Activated naive CD4-positive, alpha-beta T cell treated with anti-CD3 and anti-CD28 coated beads, Interleukin-2, amount 10 ng/mL, durations not matched to agents 7 days and 5 days (primary cell): ENCODE data around the gene SUSD1.
"Not testable (repeated sequence)": the region's sequence is repeated elsewhere in the genome, so short reads cannot be mapped to it uniquely, and the experiment has no call there.

Source experiments
- CTCF ChIA-PET: fragments of 350-600 bp; sonication (Branson Sonifier 250); formaldehyde crosslinking; loops from one replicate; lab custom pipeline; 2021; ENCODE audit warnings: antibody characterized with exemption; lab: Charles Lee
- DNase-seq: peaks from one replicate; pipeline ENCODE4 v3.0.0-alpha.2; 2020
- H3K27ac Mint-ChIP-seq: one replicate; pipeline ENCODE4 v1.8.0; 2021; ENCODE audit warnings: mild to moderate bottlenecking, moderate library complexity, mixed read lengths
- H3K27me3 Mint-ChIP-seq: one replicate; pipeline ENCODE4 v1.8.0; 2021; ENCODE audit warnings: mild to moderate bottlenecking, mixed read lengths
- H3K36me3 Mint-ChIP-seq: one replicate; pipeline ENCODE4 v1.8.0; 2021; ENCODE audit warnings: mixed read lengths
- H3K4me1 Mint-ChIP-seq: one replicate; pipeline ENCODE4 v1.8.0; 2021; ENCODE audit warnings: mixed read lengths
- H3K4me3 Mint-ChIP-seq: one replicate; pipeline ENCODE4 v1.8.0; 2021; ENCODE audit warnings: mild to moderate bottlenecking, moderate library complexity, mixed read lengths
- H3K9me3 Mint-ChIP-seq: one replicate; pipeline ENCODE4 v1.8.0; 2021; ENCODE audit warnings: mixed read lengths

SUSD1 gene

GRCh38 chr9:112162621-112163413, 12.3 kb downstream of the SUSD1 start:
- no peaks in the 10 kb centered on the region for H3K9me3 Mint-ChIP-seq
- peaks cover 20% of the 10 kb centered on the region for H3K4me1 Mint-ChIP-seq
- CTCF ChIA-PET, result interaction anchor here (0.7 kb wide), 1 partner anchor 199 kb away, joined by 3 read pairs; no protein-coding TSS in a partner anchor
- no peaks in the 10 kb centered on the region for H3K27me3 Mint-ChIP-seq
- no peak overlapping the region for H3K27ac Mint-ChIP-seq
- H3K4me3 Mint-ChIP-seq, result no peak overlapping the region
- H3K36me3 Mint-ChIP-seq, result peaks cover 8% of the 10 kb centered on the region
- no peak for DNase-seq

- Mint-ChIP-seq H3K4me1 (no peaks in the 10 kb centered on the region), H3K36me3 (peaks cover 12% of the 10 kb centered on the region), H3K9me3 (no peaks in the 10 kb centered on the region), H3K27me3 (no peaks in the 10 kb centered on the region), H3K4me3 (no peak overlapping the region), H3K27ac (no peak overlapping the region)
- no peak for DNase-seq
- CTCF ChIA-PET, result no interaction called here
Measured at GRCh38 chr9:112159781-112160180, 15.3 kb downstream of the SUSD1 start.

DNA sequence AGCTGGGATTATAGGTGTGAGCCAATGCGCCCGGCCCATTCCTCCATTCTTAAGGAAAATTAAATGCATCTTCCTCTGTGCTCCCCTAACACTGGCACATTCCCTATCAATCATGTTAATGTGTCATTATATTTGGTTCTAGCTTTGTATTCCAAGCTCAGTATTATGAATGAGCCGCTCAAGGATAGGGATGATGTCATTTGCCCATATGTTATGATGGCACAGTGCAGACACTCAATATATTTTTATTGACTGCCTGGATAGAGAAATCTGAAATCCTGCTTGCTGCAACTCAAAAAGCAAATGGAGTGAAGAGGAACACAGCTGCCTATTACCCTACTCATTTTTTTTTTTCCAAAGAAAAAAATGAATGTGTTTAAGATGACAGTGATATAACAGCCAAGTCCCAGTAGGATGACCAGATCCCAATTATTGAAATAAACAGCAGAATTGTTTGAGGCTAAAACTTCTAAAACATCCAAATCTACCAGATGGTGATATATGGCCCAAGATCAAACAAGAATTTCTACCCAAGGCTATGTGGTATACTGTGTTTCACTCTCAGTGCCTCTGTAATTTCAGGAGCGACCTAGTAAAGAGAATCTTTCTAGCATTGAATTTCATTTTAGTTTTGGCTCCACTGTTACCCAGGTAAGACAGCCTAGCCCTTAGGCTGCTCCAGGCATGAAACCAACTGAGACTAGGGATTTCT, 16.3 kb downstream of the SUSD1 start:
- peaks cover 14% of the 10 kb centered on the region for H3K36me3 Mint-ChIP-seq
- no peaks in the 10 kb centered on the region for H3K4me1 Mint-ChIP-seq
- DNase-seq, result no peak
- H3K9me3 Mint-ChIP-seq, result no peaks in the 10 kb centered on the region
- no peak overlapping the region for H3K4me3 Mint-ChIP-seq
- H3K27me3 Mint-ChIP-seq, result no peaks in the 10 kb centered on the region
- H3K27ac Mint-ChIP-seq, result no peak overlapping the region
- CTCF ChIA-PET, result no interaction called here

DNA sequence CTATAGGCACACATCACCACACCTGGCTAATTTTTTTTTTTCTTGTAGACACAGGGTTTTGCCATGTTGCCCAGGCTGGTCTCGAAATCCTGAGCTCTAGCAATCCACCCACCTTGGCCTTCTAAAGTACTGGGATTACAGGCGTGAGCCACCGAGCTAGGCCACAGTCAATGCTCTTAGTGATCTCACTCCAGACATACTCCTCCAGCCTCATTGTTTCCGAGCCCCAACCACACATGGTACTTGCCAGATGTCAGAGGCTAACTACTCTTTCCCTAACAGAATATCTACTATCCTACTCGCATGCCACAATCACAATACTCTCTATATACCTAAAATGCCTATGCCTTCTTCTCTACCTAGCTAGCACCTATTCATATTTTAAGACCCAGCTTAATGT, 17.1 kb downstream of the SUSD1 start:
- Mint-ChIP-seq H3K27me3 (no peaks in the 10 kb centered on the region), H3K27ac (no peak overlapping the region), H3K4me3 (no peak overlapping the region), H3K4me1 (no peaks in the 10 kb centered on the region), H3K9me3 (no peaks in the 10 kb centered on the region), H3K36me3 (peaks cover 14% of the 10 kb centered on the region)
- CTCF ChIA-PET, result no interaction called here
- DNase-seq, result no peak

- CTCF ChIA-PET, result no interaction called here
Measured at GRCh38 chr9:112157087-112157486, 18.0 kb downstream of the SUSD1 start.

GRCh38 chr9:112149211-112149610, 25.9 kb downstream of the SUSD1 start:
- Mint-ChIP-seq H3K9me3 (no peaks in the 10 kb centered on the region), H3K27me3 (no peaks in the 10 kb centered on the region), H3K27ac (no peak overlapping the region), H3K4me1 (no peaks in the 10 kb centered on the region), H3K4me3 (no peak overlapping the region), H3K36me3 (peaks cover 5% of the 10 kb centered on the region)
- no peak for DNase-seq
- CTCF ChIA-PET, result no interaction called here

More at GRCh38 chr9:112157087-112157486, 18.0 kb downstream of the SUSD1 start:
- peaks cover 13% of the 10 kb centered on the region for H3K36me3 Mint-ChIP-seq
- no peaks in the 10 kb centered on the region for H3K27me3 Mint-ChIP-seq
- no peak overlapping the region for H3K27ac Mint-ChIP-seq
- no peak for DNase-seq
- H3K9me3 Mint-ChIP-seq, result no peaks in the 10 kb centered on the region
- H3K4me1 Mint-ChIP-seq, result no peaks in the 10 kb centered on the region
- no peak overlapping the region for H3K4me3 Mint-ChIP-seq

GRCh38 chr9:112145886-112146285, 29.2 kb downstream of the SUSD1 start:
- Mint-ChIP-seq H3K4me1 (peaks cover 1% of the 10 kb centered on the region), H3K36me3 (peaks cover 16% of the 10 kb centered on the region), H3K4me3 (no peak overlapping the region), H3K9me3 (no peaks in the 10 kb centered on the region), H3K27me3 (no peaks in the 10 kb centered on the region), H3K27ac (no peak overlapping the region)
- CTCF ChIA-PET, result interaction anchor here (1.5 kb wide), 1 partner anchor 47 kb away, joined by 5 read pairs; no protein-coding TSS in a partner anchor
- no peak for DNase-seq

GRCh38 chr9:112144807-112145206, 30.3 kb downstream of the SUSD1 start:
- H3K27ac Mint-ChIP-seq, result no peak overlapping the region
- no peak for DNase-seq

GRCh38 chr9:112142420-112142819, 32.7 kb downstream of the SUSD1 start:
- DNase-seq, result no peak
- Mint-ChIP-seq H3K27me3 (no peaks in the 10 kb centered on the region), H3K4me1 (peaks cover 3% of the 10 kb centered on the region), H3K27ac (no peak overlapping the region), H3K9me3 (no peaks in the 10 kb centered on the region), H3K4me3 (no peak overlapping the region), H3K36me3 (peaks cover 14% of the 10 kb centered on the region)
- CTCF ChIA-PET, result no interaction called here

More at GRCh38 chr9:112144807-112145206, 30.3 kb downstream of the SUSD1 start:
- no peaks in the 10 kb centered on the region for H3K27me3 Mint-ChIP-seq
- H3K4me1 Mint-ChIP-seq, result peaks cover 3% of the 10 kb centered on the region
- no peak overlapping the region for H3K4me3 Mint-ChIP-seq
- CTCF ChIA-PET, result no interaction called here
- H3K9me3 Mint-ChIP-seq, result no peaks in the 10 kb centered on the region
- H3K36me3 Mint-ChIP-seq, result peaks cover 16% of the 10 kb centered on the region

- no peak overlapping the region for H3K27ac Mint-ChIP-seq
- H3K36me3 Mint-ChIP-seq, result peaks cover 14% of the 10 kb centered on the region
- CTCF ChIA-PET, result no interaction called here
- H3K4me1 Mint-ChIP-seq, result peaks cover 3% of the 10 kb centered on the region
- no peaks in the 10 kb centered on the region for H3K9me3 Mint-ChIP-seq
- DNase-seq, result no peak
- H3K4me3 Mint-ChIP-seq, result no peak overlapping the region
- no peaks in the 10 kb centered on the region for H3K27me3 Mint-ChIP-seq
Measured at GRCh38 chr9:112140936-112141335, 34.2 kb downstream of the SUSD1 start.

DNA sequence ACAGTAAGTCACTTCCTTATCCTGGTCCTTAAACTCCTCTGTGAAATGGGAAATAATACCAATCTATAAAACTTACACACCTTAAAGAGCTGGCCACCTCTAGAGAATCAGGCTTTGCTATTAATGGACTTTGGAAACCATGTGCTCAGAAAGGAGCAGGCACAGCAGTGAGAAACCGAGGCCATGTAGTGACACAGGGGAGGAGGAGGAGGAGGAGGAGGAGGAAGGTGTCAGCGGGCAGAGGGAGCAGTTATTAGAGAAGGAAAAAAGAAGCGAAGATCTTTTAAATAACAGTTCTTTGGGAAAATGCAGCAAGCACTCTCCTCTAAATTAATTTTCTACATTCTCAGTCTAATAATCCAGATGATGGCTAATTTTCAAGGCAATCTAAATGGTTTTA, 38.0 kb downstream of the SUSD1 start:
- H3K36me3 Mint-ChIP-seq, result peaks cover 13% of the 10 kb centered on the region
- no peaks in the 10 kb centered on the region for H3K27me3 Mint-ChIP-seq
- H3K9me3 Mint-ChIP-seq, result no peaks in the 10 kb centered on the region
- H3K27ac Mint-ChIP-seq, result no peak overlapping the region
- H3K4me3 Mint-ChIP-seq, result no peak overlapping the region
- peaks cover 3% of the 10 kb centered on the region for H3K4me1 Mint-ChIP-seq
- DNase-seq, result no peak
- CTCF ChIA-PET, result no interaction called here

GRCh38 chr9:112135706-112136105, 39.4 kb downstream of the SUSD1 start:
- H3K9me3 Mint-ChIP-seq, result no peaks in the 10 kb centered on the region
- H3K36me3 Mint-ChIP-seq, result peaks cover 9% of the 10 kb centered on the region
- H3K4me1 Mint-ChIP-seq, result peaks cover 2% of the 10 kb centered on the region
- DNase-seq, result no peak
- H3K4me3 Mint-ChIP-seq, result no peak overlapping the region
- no peak overlapping the region for H3K27ac Mint-ChIP-seq
- H3K27me3 Mint-ChIP-seq, result no peaks in the 10 kb centered on the region
- CTCF ChIA-PET, result no interaction called here

DNA sequence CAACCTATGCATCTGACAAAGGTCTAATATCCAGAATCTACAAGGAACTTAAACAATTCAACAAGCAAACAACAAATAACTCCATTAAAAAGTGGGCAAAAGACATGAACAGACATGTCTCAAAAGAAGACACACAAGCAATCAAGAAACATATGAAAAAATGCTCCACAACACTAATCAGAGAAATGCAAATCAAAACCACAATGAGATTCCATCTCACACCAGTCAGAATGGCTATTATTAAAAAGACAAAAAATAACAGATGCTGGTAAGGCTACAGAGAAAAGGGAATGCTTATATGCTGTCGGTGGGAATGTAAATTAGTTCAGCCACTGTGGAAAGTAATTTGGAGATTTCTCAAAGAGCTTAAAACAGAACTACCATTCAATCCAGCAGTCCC, 41.3 kb downstream of the SUSD1 start:
- CTCF ChIA-PET, H3K9me3 Mint-ChIP-seq, H3K4me3 Mint-ChIP-seq, H3K4me1 Mint-ChIP-seq, H3K27me3 Mint-ChIP-seq, H3K27ac Mint-ChIP-seq, H3K36me3 Mint-ChIP-seq, DNase-seq: not testable (repeated sequence)

DNA sequence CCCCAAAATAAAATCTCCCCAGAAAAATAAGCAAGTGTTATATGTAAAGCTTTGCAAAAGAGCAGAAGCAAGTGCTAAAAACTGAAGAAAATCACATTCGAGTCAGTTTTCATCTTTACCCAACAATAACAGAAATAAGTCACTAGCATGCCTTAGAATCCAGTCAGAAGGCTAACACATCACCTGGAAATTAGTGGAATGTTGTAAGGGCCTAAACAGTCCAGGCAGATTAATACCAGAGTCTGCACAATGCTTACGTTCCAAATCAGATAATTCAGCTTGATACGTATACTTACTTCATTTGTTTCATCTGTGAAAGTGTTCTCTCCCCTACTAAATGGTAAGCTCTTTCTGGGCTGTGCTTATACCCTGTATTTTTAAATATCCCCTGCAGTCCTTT, 42.7 kb downstream of the SUSD1 start:
- Mint-ChIP-seq H3K4me3 (no peak overlapping the region), H3K27ac (no peak overlapping the region), H3K4me1 (no peaks in the 10 kb centered on the region), H3K27me3 (no peaks in the 10 kb centered on the region), H3K9me3 (no peaks in the 10 kb centered on the region), H3K36me3 (peaks cover 9% of the 10 kb centered on the region)
- CTCF ChIA-PET, result no interaction called here
- DNase-seq, result no peak

DNA sequence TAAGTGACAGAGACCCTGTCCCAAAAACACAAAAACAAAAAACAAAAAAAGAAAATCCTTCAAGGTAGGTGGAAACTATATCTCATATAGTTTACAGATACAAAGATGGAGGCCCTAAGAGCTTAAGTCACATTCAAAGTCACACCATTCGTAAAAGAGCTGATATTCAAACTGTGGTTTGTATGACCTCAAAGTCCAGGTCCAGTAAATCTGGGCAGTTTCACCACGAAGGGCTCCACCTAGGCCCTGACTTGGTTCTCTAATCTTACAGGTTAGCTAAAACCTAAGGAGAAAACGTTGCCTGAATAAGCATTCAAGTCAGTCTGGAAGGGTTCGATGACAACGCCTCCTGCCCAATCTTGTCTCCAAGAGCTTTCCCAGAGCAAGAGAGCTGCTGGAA, 44.1 kb downstream of the SUSD1 start:
- H3K27me3 Mint-ChIP-seq, result no peaks in the 10 kb centered on the region
- H3K4me1 Mint-ChIP-seq, result no peaks in the 10 kb centered on the region
- peaks cover 9% of the 10 kb centered on the region for H3K36me3 Mint-ChIP-seq
- no peak overlapping the region for H3K4me3 Mint-ChIP-seq
- H3K9me3 Mint-ChIP-seq, result no peaks in the 10 kb centered on the region
- no peak for DNase-seq
- no peak overlapping the region for H3K27ac Mint-ChIP-seq
- CTCF ChIA-PET, result interaction anchor here (0.9 to 1.0 kb wide), 2 partner anchors 18 to 20 kb away, joined by 3 read pairs; no protein-coding TSS in a partner anchor
